Inflammatory macrophage (primary cell): Measurements from ENCODE around the gene VSX1.
A peak's percentile ranks its signal among the peaks of the same experiment; 100 is the strongest.

Experiments used
- DNase-seq, 2 donors: peaks; one replicate each; pipeline ENCODE4 v3.0.0-alpha.2; 2020 to 2022

Gene VSX1

DNA sequence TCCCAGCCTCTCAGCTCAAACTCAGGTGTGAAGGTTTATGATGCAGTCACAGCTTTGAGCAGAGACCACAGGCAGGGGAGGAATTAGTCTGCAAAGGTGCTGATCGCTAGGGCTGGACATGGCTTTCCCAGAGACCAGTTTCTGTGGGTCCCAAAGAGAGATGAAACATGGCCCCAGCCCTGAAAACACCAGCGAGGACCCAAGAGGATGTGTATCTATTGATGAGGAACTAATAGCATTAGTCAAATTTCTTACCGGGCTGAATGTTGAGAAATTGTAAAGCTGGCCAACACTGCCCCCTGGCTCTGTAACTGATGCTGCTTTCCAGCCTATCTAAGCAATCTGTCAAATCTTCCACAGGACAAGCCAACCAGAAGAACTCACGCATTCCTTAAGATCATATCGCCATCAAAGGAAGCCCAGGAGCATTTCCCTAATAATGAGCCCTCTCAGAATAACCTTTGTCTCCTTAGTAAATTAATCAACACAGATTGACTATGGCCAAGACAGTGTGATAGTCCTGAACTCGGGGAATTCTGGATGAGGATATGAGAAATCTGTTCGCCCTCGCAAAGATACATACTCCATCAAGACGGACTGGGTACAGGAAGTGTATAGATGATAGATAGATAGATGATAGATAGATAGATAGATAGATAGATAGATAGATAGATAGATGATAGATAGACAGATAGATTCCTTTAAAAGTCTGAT lies 16.2 kb downstream of the VSX1 start:
- DNase-seq: peak; percentile 73

DNA sequence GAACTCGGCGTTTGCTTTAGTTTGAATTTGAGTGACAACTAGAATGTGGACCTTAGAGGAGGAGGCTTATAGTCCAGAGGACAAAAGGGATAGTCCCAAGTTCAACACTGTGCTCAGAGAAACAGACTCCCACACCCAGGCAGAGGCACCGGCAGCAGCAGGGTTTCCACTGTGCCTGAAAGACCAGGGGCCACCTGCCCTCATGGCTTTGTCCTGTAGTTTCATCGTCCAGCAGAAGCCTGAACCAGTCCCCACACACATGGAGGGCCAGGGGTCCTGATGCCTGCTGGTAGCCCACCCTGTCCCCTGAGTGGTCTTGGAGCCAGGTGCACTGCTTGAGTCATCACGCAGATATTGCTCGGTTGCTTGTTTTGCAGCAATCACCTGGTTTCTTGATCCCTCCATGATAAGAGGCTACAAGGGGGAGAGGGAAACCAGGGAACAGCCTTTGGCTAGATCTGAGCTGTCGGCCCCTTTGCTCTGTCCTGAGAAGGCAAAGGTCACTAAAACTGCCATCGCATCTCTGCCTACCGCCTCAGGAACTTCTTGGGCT lies 16.8 kb downstream of the VSX1 start:
- no peak for DNase-seq

- no peak for DNase-seq
These were observed 17.3 kb downstream of the VSX1 start for GRCh38 chr20:25064561-25065071.

- DNase-seq: no peak
These were observed 18.0 kb downstream of the VSX1 start for GRCh38 chr20:25063981-25064380.

GRCh38 chr20:25063546-25063945 lies 18.4 kb downstream of the VSX1 start:
- DNase-seq: no peak

DNA sequence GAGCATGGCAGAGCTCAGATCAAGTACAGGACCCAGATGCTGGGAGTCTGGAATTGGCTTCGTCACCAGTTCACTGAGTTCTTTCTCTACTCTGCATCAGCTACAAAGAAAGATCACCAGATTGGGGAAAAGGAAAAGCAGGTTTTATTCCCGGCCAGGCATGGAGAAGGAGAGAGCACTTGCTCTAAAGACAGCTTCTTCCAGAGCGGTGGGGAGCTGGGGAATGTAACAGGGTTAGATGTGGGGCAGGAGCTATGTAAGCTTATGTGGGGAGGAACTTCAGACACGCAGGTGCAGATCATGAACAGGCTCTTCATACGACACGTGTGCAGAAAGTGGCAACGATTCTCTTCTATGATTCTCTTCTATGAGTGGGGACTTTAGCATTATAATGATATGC lies 19.1 kb downstream of the VSX1 start:
- no peak for DNase-seq

- no peak for DNase-seq
These were observed 20.0 kb downstream of the VSX1 start for GRCh38 chr20:25061821-25062530.

- DNase-seq: no peak
These were observed 20.7 kb downstream of the VSX1 start for GRCh38 chr20:25061103-25061799.

- no peak for DNase-seq
These were observed 22.0 kb downstream of the VSX1 start for GRCh38 chr20:25059866-25060465.

- peak; percentile 43 to 63 for DNase-seq
These were observed 22.8 kb downstream of the VSX1 start for GRCh38 chr20:25058847-25059810.

GRCh38 chr20:25058051-25058846 lies 23.7 kb downstream of the VSX1 start, which contains the start of gene ACSS1:
TSS of gene ACSS1 (minus strand) at chr20:25058139. CDS start at chr20:25058102, 37 bp downstream.
- peak; percentile 21 to 42 for DNase-seq

- peak; percentile 66 to 75 for DNase-seq
These were observed 24.5 kb downstream of the VSX1 start for GRCh38 chr20:25057234-25058050.

DNA sequence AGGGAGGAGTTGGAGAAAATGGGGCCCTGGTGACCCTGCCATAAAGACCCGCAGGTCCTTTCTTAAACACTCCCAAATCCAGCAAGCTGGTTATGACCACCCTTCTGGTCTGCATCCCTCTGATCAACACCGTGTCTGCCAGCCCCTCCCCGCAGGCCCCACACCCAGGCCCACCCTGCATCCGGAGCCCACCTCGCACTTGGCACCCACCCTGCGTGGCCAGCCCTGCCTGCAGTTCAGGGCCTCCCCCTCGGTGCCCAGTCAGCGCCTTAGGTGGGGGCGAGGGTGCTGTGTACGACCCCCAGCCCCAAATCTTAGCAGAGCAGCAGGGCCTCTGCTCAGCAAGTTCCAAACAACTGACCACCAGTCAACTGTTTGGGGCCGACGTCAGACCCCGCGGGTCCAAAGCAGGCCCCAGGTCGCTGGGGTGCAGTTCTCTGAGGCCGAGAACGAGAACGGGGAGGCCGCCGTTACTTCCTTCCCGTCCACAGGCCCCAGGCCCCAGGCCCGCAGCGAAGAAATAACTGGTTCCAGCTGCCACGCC lies 25.2 kb downstream of the VSX1 start:
- no peak for DNase-seq

DNA sequence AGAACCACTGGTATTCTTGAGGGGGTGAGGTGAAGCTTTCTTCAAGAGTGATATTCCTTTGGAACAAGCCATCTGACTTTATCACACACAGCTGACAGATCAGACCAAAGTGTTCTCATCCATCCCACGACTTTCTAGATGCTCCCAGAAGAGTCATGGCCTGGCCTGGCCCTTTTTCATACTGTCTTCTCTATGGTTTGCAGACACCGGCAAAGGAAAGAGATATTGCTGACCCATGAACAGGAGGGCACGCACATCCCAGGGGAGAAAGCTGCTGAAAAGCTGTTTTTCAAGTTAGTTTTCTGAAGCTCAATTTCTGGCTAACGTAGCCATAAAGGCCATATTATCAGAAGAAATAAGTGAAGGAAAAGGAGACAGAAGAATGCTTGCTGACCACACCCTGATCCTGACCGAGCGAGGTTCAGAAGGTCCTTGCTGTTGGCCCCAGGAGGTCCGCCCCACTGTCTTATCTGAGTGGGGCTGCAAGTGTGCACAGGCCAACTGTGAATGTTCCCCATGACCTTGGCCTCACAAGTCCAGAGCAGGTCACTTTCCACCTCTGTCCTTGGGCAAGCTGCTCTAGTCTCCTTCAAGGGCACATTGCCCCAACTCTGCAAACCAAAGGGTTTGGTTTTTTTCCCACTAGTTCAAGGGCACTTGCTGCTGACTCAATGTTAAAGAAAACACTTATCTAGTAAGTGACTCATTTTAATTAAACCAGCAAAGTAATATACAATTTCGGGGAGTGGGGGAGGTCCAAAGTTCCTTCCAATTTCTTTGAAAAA lies 26.0 kb downstream of the VSX1 start:
- DNase-seq: no peak

GRCh38 chr20:25054995-25055629 lies 26.8 kb downstream of the VSX1 start:
- peak in 1 of 2 donors; percentile 14 for DNase-seq

GRCh38 chr20:25054096-25054820 lies 27.7 kb downstream of the VSX1 start:
- no peak for DNase-seq
